Thyroid gland (tissue), 4 donors: ENCODE measurements around the gene POLR3E.

Source experiments
- CTCF ChIP-seq, 6 experiments: fragments of 200-600 bp in 3 of 6; fragments of 450-650 bp in 3 of 6; sonication (generic) in 3 of 6; IDR thresholded peaks; one replicate each; pipeline ENCODE4 v1.5.1; 2016 to 2019; ENCODE audit warnings: antibody characterized with exemption in 6 of 6, mild to moderate bottlenecking in 2 of 6, inconsistent platforms in 1 of 6, moderate library complexity in 1 of 6
- POLR2A ChIP-seq, 2 donors: fragments of 450-650 bp; IDR thresholded peaks; one replicate each; pipeline ENCODE4 v1.6.1; 2017; ENCODE audit warnings: antibody characterized with exemption in 2 of 2, mild to moderate bottlenecking in 2 of 2, moderate library complexity in 1 of 2

- TF ChIP-seq POLR2A (IDR thresholded peaks at IDR 0.05) (no peak), CTCF (IDR thresholded peaks at IDR 0.05) (no peak)
These were observed 19.2 kb downstream of the POLR3E start for GRCh38 chr16:22316411-22316811.
